ENCODE results near the gene ARNT2.

- TF ChIP-seq CTCF (IDR thresholded peaks at IDR 0.05), result no peak
- no peak for TF ChIP-seq POLR2A (IDR thresholded peaks at IDR 0.05)
- no peak for TF ChIP-seq POLR2AphosphoS5 (IDR thresholded peaks at IDR 0.05)
- no peak for TF ChIP-seq EP300 (IDR thresholded peaks at IDR 0.05)
Observed at GRCh38 chr15:80433836-80434235, 29.7 kb downstream of the ARNT2 start.
